Measurements from ENCODE around the gene WTAP.
"Not testable (repeated sequence)": the region's sequence is repeated elsewhere in the genome, so short reads cannot be mapped to it uniquely, and the experiment has no call there.

Gene WTAP

GRCh38 chr6:159693894-159694545, 33.3 kb upstream of the WTAP start:
- DNase-seq = no peak

- no peak for DNase-seq
Measured at GRCh38 chr6:159695984-159696383, 31.3 kb upstream of the WTAP start.

DNA sequence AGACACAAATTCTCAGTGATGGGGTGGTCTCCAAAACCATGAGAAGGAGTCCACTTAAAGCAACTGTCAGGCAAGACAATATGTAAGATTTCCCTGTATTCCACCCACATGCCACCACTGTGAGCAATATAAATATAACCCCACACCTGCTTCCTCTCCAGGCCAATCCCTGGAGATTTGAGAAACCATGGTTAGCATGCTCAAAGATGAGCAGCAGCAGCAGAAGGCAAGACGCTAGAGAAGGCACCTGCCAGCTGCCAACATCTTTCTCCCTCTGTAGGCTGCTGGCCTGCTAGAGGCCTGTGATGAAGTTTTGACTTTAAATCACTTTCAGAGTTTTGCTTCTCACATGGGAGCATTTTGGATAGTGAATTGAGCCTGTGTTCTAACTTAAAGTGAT, 26.3 kb upstream of the WTAP start:
- no peak for DNase-seq

GRCh38 chr6:159701413-159701999, 25.8 kb upstream of the WTAP start:
- no peak for DNase-seq

- DNase-seq = not testable (repeated sequence)
Measured at GRCh38 chr6:159710603-159711002, 16.7 kb upstream of the WTAP start.

DNA sequence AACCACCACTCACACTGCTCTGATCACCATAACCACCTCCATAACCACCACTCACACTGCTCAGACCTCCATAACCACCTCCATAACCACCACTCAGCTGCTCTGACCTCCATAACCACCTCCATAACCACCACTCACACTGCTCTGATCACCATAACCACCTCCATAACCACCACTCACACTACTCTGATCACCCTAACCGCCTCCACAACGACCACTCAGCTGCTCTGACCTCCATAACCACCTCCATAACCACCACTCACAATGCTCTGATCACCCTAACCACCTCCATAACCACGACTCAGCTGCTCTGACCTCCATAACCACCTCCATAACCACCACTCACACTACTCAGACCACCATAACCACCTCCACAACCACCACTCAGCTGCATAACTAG, 14.9 kb upstream of the WTAP start:
- DNase-seq = not testable (repeated sequence)

- DNase-seq = no peak
Measured at GRCh38 chr6:159713984-159714383, 13.3 kb upstream of the WTAP start.

DNA sequence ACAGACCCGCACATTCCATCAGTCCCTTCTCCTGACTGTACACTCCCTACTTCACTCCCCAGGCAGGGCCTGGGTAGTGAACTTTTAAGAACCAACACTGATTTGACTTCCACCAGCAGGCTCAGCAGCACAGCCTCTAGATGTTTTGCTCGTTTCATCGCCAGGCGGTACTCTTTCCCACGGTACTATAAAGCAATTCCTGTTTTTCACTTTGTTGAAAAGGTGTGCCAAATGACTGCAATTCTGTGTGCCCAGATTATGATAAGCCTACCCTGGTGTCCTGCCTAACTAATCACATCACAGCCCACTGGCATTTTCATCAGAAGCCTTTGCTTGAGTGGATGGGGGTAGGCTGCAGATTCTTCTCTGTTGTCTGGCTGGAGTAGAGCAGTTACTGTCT, 12.9 kb upstream of the WTAP start:
- DNase-seq = no peak

GRCh38 chr6:159715166-159715565, 12.1 kb upstream of the WTAP start:
- no peak for DNase-seq

DNA sequence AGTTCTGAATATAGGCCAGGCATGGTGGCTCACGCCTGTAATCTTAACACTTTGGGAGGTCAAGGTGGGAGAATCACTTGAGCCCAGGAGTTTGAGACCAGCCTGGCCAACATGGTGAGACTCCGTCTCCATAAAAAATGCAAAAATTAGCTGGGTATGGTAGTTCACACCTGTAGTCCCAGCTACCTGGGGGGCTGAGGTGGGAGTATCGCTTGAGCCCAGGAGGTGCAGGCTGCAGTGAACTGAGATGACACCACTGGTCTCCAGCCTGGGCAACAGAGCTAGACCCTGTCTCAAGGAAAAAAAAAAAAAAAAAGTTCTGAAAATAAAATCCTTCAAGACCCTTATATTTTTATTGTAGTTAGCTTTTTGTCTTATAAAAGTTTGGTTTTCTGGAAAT, 11.7 kb upstream of the WTAP start:
- DNase-seq = no peak

- DNase-seq = no peak
Measured at GRCh38 chr6:159716247-159717096, 10.8 kb upstream of the WTAP start.

- no peak for DNase-seq
Measured at GRCh38 chr6:159718634-159719033, 8.7 kb upstream of the WTAP start.

GRCh38 chr6:159719287-159719686, 8.0 kb upstream of the WTAP start:
- no peak for DNase-seq

GRCh38 chr6:159720708-159721107, 6.6 kb upstream of the WTAP start:
- DNase-seq = no peak

DNA sequence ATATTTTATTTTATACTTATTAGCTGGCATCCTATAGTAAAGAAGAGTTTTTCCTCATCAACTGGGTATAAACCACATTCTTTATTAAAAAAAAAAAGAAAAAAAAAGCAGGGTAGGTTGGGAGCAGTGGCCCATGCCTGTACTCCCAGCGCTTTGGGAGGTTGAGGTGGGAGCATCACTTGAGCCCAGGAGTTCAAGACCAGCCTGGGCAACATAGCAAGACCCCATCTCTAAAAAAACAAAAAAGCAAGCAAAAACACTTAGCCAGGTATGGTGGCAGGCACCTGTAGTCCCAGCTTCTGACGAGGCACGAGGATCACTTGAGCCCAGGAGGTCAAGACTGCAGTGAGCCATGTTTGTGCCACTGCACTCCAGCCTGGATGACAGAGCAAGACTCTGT, 5.3 kb upstream of the WTAP start:
- not testable (repeated sequence) for DNase-seq

- no peak for DNase-seq
Measured at GRCh38 chr6:159722655-159723054, 4.7 kb upstream of the WTAP start.

DNA sequence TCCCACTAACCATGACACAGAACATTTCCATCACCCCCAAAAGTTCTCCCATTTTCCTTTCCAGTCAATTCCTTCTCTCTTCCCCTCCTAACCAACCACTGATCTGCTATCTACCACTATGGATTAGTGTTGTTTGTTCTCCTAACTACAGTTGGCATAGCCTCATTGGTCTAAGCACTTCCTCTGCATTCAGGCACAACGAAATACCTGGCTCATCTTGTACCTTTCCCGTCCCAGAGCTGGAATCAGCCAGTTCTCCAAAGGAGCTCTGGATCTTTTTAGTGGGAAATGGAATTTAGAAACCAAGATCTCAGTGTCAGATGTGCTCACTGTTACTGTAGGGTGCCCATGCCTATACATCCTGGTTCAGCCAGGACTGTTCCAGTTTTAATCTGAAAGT, 4.0 kb upstream of the WTAP start:
- DNase-seq = no peak

- no peak for DNase-seq
Measured at GRCh38 chr6:159724778-159725177, 2.5 kb upstream of the WTAP start.

DNA sequence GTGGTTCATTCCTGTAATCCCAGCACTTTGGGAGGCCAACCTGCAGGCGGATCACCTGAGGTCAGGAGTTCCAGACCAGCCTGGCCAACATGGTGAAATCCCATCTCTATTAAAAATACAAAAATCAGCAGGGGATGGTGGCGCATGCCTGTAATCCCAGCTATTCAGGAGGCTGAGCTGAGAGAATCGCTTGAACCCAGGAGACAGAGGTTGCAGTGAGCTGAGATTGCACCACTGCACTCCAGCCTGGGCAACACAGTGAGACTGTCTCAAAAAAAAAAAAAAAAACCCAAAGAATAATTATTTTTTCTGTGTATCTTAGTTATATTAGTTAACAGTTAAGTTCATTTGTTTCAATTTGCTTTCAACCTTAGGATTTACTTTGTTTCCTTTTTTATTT, 2.1 kb upstream of the WTAP start:
- DNase-seq = not testable (repeated sequence)

GRCh38 chr6:159726255-159726917, 920 bp upstream of the WTAP start:
- no peak for DNase-seq

GRCh38 chr6:159727717-159728445, 575 bp downstream of the WTAP start:
- no peak for DNase-seq

- DNase-seq = no peak
Measured at GRCh38 chr6:159728531-159728964, 1.2 kb downstream of the WTAP start.
